G401 (cell line): ENCODE data around the gene ZNF710. TPM values are rescaled to one million over a fixed set of nuclear protein-coding genes. Genes with fewer than 3 reads are reported as not detected.

Source experiments
- DNase-seq: peaks from one replicate; pipeline ENCODE4 v3.0.0-alpha.2; 2015; ENCODE audit warnings: low spot score
- in situ Hi-C: cut with HindIII; loops from 2 replicates; pipeline ENCODE4 v1.10.0; 2016; ENCODE audit warnings: low sequenced_read_pairs, mixed read lengths
- total RNA-seq: library from RNA; depleted of rRNA; stranded (reverse); fragments of >200 nt; shearing (Covaris generic); gene quantifications from 2 replicates; pipeline ENCODE4 v1.2.3, GENCODE V29; 2014; rRNA removed

ZNF710 gene
- total RNA-seq, 1 experiment from 2014 or later = 9.0 TPM

DNA sequence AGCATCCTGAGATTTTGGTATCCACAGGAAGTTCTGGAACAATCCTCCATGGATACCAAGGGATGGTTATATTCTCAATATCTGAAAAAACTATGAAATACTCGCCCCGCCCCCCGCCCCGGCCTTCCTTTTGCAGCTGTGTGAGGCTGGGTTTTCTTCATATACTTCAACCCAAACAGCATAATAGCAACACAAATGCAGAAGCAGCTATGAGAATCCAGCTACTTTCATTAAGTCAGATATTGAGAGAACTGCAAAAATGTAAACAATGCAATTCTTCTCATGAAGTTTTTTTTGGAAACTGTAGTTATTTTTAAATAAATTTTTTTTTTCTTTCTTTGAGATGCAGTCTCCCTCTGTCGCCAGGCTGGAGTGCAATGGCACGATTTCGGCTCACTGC, 112.0 kb downstream of the ZNF710 start:
- in situ Hi-C loops = no loop called here
- DNase-seq = no peak

DNA sequence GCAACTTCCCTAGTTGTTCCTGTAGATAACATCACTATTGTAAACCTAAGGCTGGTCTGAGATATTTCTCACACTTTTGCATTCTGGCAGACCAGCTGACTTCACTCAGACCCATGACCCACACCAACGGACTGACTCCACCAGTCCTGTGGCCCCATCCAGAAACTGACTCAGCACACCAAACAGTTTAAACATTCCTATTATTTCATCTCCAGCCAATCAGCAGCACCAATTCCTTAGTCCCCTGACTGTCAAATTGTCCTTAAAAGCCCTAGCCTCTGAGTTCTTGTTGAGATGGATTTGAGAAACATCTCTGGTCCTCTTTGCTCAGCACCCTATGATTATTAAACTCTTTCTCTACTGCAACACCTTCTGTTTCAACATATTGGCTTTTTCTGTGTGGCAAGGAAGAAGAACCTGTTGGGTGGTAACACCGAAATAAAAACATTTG, 113.4 kb downstream of the ZNF710 start:
- DNase-seq = no peak
- in situ Hi-C loops = no loop called here

DNA sequence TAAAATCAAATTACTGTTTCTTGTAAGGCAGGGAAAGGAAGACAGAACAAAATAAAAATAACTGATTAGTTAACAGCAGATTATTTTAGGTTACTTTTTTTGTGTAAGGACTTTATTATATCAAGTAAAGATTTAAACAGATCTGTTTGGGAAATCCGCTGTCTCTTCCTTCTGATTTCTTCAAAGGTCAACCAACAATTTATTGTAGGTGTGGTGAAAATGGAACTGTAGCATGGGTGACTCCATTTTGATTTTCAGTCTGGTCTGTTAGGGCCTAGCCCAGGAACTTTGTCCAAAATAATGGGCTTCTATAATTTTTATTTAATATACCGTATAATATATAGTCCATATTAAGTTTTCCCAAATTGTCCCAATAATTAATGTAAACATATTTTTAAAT, 114.7 kb downstream of the ZNF710 start:
- in situ Hi-C loops = no loop called here
- no peak for DNase-seq

DNA sequence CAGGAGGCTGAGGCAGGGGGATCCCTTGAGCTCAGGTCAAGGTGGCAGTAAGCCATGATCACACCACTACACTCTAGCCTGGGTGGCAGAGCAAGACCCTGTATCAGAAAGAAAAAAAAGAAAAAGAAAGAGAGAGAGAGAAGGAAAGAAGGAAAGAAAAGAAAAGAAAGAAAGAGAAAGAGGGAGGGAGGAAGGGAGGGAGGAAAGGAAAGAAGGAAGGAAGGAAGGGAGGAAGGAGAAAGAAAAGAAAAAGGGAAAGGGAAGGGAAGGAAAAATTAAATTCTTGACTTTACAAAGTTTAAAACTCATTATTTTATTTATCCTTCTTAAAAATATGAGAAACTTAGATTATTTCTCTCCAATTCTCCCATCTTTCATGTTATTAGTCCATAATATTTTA, 118.2 kb downstream of the ZNF710 start:
- in situ Hi-C loops = no loop called here
- DNase-seq = no peak

DNA sequence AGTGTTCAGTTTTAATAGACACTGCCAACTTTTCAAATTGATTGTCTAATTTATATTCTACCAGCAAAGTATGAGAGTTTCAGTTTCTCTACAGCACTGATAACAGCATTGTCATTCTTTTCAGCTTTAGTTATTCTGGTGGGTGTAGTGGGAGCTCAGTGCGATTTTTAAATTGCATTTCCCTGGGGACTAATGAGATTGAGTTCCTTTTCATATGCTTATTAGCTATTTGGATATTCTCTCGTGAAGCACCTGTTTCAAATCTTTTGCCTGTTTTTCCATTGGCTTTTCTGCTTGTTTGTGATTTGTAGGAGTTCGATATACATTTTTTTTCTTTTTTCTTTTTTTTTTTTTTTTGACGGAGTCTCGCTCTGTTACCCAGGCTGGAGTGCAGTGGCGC, 120.0 kb downstream of the ZNF710 start:
- no peak for DNase-seq
- in situ Hi-C loops = no loop called here

DNA sequence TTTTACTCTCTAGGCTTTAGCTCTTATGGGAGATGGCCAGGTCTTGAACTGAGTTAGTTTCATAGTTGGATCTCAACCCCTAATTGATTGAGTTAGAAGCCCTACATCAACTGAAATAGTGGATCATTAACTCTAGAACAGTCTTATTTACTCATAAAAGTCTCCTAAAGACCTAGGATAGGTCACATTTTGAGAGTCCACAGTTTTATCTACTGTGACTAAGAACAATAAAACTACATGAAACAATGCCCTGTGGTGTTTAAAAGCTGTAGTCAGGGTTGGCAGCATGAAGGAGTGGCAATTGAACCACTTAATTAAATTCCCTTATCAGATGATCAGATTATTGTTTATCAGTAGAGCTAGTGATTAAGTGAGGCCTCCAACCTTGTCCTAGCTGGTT, 123.4 kb downstream of the ZNF710 start:
- no peak for DNase-seq
- in situ Hi-C loops = no loop called here

DNA sequence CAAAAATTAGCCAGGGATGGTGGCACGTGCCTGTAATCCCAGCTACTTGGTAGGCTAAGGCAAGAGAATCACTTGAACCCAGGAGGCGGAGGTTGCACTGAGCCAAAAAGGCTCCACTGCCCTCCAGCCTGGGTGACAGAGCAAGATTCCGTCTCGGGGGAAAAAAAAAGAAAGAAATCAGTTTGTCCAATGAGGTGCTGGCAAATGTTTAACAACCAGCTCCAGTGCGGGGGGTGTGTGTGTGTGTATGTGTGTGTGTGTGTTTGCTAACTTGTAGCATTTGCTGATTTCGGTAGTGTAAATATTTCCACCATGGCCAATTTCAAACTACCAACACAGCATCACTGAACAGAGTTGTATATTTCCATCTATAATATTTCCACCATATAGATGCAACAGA, 124.9 kb downstream of the ZNF710 start:
- in situ Hi-C loops = no loop called here
- DNase-seq = no peak

DNA sequence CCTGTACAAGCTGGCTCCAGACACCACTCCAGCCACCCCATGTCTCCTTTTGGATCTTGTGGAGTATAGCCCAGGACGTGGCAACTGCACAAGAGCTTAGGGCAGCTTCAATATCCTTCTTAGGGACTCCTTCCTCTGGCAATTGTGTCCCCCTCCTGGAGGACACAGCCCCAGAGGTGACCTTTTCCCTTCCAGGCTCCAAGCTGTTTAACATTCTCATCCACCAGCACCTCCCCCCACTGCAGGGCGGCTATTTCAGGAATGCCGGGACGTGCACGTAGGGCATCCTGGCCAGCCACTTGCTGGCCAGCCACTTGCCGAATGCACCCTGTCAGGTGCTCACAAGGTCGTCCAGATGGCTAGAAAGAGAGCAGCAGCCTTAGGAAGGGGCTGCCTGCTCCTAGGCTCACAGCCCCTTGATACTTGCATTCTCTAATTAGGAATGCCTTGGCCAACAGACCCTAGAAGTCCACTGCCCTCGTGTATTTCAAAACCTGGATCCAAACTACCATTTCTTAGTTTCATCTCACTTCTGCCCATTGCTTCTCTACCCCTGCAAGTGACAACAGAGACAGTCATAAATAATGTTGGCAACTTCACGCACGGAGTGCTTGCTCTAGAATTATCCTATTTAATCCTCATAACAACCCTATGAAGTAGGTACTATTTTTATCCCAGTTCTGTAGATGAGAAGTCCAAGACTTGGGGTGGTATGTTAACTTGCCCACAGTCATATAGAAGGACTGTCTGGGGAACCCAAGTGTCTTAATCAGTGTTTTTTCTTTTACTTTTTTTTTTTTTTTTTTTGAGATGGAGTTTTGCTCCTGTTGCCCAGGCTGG, 125.7 kb downstream of the ZNF710 start:
- in situ Hi-C loops = no loop called here
- no peak for DNase-seq

DNA sequence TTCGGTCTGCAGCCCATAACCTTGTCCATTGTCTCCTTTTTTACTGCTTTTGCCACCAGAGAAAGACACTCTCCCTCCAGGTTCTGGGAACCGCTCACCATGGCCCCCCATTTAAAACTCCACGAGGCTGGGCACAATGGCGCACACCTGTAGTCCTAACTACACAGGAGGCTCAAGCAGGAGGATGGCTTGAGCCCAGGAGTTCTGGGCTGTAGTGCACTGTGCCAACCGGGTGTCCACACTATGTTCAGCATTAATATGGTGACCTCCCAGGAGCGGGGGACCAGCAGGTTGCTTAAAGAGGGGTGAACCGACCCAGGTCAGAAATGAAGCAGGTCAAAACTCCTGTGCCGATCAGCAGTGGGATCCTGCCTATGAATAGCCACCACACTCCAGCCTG, 129.2 kb downstream of the ZNF710 start:
- in situ Hi-C loops = no loop called here

More for the DNA sequence above, 129.2 kb downstream of the ZNF710 start:
- no peak for DNase-seq

Other genes starting within 250 kb of the ZNF710 start
- not detected in 2 replicates for gene MESP2, start 225.0 kb upstream of the ZNF710 start, total RNA-seq
- gene ANPEP, start 186.5 kb upstream of the ZNF710 start, total RNA-seq = not detected in 2 replicates
- gene AP3S2, start 107.3 kb upstream of the ZNF710 start, total RNA-seq = 32.3 and 61.4 TPM in 2 replicates
- gene ARPIN, start 88.4 kb upstream of the ZNF710 start, total RNA-seq = 5.3 and 7.0 TPM in 2 replicates
- 46.2 and 52.9 TPM in 2 replicates for gene IDH2, start 101.1 kb downstream of the ZNF710 start, total RNA-seq
- 7.1 and 25.4 TPM in 2 replicates for gene SEMA4B, start 200.0 kb downstream of the ZNF710 start, total RNA-seq
- 82.0 and 83.7 TPM in 2 replicates for gene CIB1, start 232.6 kb downstream of the ZNF710 start, total RNA-seq
- 3.4 and 4.2 TPM in 2 replicates for gene GDPGP1, start 232.9 kb downstream of the ZNF710 start, total RNA-seq
- not detected in 2 replicates for gene TTLL13, start 248.2 kb downstream of the ZNF710 start, total RNA-seq